Hematopoietic multipotent progenitor cell treated with erythropoietin and hydrocortisone succinate and interleukin-3 and kit ligand, for 4 days (in vitro differentiated cells): ENCODE data around the gene NLE1.
A peak's percentile ranks its signal among the peaks of the same experiment; 100 is the strongest.

Source experiments
- DNase-seq: peaks from one replicate; pipeline ENCODE4 v3.0.0-alpha.2; 2015

The NLE1 gene

GRCh38 chr17:35084987-35085386 lies 57.1 kb downstream of the NLE1 start:
- no peak for DNase-seq

- no peak for DNase-seq
Measured at GRCh38 chr17:35083071-35083470, 59.0 kb downstream of the NLE1 start.

GRCh38 chr17:35082073-35082657 lies 59.9 kb downstream of the NLE1 start:
- peak; percentile 63 for DNase-seq

- no peak for DNase-seq
Measured at GRCh38 chr17:35081638-35082037, 60.5 kb downstream of the NLE1 start.

GRCh38 chr17:35080536-35080935 lies 61.6 kb downstream of the NLE1 start:
- DNase-seq: no peak

- DNase-seq: no peak
Measured at GRCh38 chr17:35079547-35080423, 62.3 kb downstream of the NLE1 start.
